ENCODE results near the gene EYS.

DNA sequence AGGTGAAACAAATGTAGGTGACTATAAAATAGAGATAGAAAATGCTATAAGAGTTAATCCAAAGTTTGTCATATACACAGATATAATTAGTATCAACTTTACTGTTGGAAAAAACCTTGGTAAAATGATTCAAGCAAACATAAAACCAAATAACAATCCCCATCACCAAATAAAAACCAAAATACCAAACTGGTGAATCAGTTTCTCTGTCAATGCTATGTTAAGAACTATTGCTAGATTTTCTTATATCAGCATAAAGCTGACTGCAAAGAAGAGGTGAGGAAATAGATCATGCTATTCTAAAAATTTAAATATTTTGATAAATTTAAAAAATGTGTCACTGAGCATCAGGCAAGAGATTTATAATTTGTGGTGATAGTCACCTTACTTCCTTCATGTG is 1413.0 kb downstream of the EYS start:
- TF ChIP-seq CEBPB (IDR thresholded peaks at IDR 0.05; ENCODE audit: low read depth), result no peak
- TF ChIP-seq, protein P1, sequence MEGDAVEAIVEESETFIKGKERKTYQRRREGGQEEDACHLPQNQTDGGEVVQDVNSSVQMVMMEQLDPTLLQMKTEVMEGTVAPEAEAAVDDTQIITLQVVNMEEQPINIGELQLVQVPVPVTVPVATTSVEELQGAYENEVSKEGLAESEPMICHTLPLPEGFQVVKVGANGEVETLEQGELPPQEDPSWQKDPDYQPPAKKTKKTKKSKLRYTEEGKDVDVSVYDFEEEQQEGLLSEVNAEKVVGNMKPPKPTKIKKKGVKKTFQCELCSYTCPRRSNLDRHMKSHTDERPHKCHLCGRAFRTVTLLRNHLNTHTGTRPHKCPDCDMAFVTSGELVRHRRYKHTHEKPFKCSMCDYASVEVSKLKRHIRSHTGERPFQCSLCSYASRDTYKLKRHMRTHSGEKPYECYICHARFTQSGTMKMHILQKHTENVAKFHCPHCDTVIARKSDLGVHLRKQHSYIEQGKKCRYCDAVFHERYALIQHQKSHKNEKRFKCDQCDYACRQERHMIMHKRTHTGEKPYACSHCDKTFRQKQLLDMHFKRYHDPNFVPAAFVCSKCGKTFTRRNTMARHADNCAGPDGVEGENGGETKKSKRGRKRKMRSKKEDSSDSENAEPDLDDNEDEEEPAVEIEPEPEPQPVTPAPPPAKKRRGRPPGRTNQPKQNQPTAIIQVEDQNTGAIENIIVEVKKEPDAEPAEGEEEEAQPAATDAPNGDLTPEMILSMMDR (IDR thresholded peaks at IDR 0.05 in 2 of 3, conservative IDR thresholded peaks at IDR 0.05 in 1 of 3; ENCODE audit: borderline replicate concordance in 1 of 3, insufficient read depth in 1 of 3, low read depth in 2 of 3, low read length in 2 of 3), result no peak
- TF ChIP-seq EZH2phosphoT487 (IDR thresholded peaks at IDR 0.05; ENCODE audit: borderline replicate concordance), result no peak
- no peak for TF ChIP-seq EZH2 (IDR thresholded peaks at IDR 0.05)
- TF ChIP-seq RAD21 (IDR thresholded peaks at IDR 0.05; ENCODE audit: low read depth), result no peak
- TF ChIP-seq POLR2A (IDR thresholded peaks at IDR 0.05; ENCODE audit: borderline replicate concordance, extremely low read depth, insufficient read depth, insufficient read length), result no peak
